Measurements from ENCODE around the gene FAM3D.

Gene FAM3D

GRCh38 chr3:58606693-58607092, 59.9 kb downstream of the FAM3D start:
- no peaks in the 10 kb centered on the region for H3K36me3 ChIP-seq (ENCODE audit: insufficient read depth, low read length)
- H3K9me3 ChIP-seq (ENCODE audit: low read length) = no peaks in the 10 kb centered on the region
- H3K27me3 ChIP-seq (ENCODE audit: control insufficient read depth in 1 of 2, insufficient read depth in 2 of 2, low read length in 2 of 2) = no peaks in the 10 kb centered on the region
- H3K4me3 ChIP-seq (ENCODE audit: low read depth in 1 of 2, low read length in 2 of 2) = no peak overlapping the region
- no peaks in the 10 kb centered on the region for H3K4me1 ChIP-seq (ENCODE audit: insufficient read depth, low read length)
- H3K9ac ChIP-seq (ENCODE audit: low read length) = no peak overlapping the region
- H3K27ac ChIP-seq (ENCODE audit: low read depth, low read length) = no peak overlapping the region

GRCh38 chr3:58604031-58604430, 62.5 kb downstream of the FAM3D start:
- Histone ChIP-seq H3K9me3 (ENCODE audit: low read length) (no peaks in the 10 kb centered on the region), H3K27ac (ENCODE audit: low read depth, low read length) (no peak overlapping the region), H3K4me3 (ENCODE audit: low read depth in 1 of 2, low read length in 2 of 2) (no peak overlapping the region), H3K36me3 (ENCODE audit: insufficient read depth, low read length) (no peaks in the 10 kb centered on the region), H3K9ac (ENCODE audit: low read length) (no peak overlapping the region), H3K4me1 (ENCODE audit: insufficient read depth, low read length) (no peaks in the 10 kb centered on the region), H3K27me3 (ENCODE audit: control insufficient read depth in 1 of 2, insufficient read depth in 2 of 2, low read length in 2 of 2) (no peaks in the 10 kb centered on the region)

GRCh38 chr3:58603606-58604005, 63.0 kb downstream of the FAM3D start:
- Histone ChIP-seq H3K27ac (ENCODE audit: low read depth, low read length) (no peak overlapping the region), H3K36me3 (ENCODE audit: insufficient read depth, low read length) (no peaks in the 10 kb centered on the region), H3K4me3 (ENCODE audit: low read depth in 1 of 2, low read length in 2 of 2) (no peak overlapping the region), H3K9me3 (ENCODE audit: low read length) (no peaks in the 10 kb centered on the region), H3K27me3 (ENCODE audit: control insufficient read depth in 1 of 2, insufficient read depth in 2 of 2, low read length in 2 of 2) (no peaks in the 10 kb centered on the region), H3K9ac (ENCODE audit: low read length) (no peak overlapping the region), H3K4me1 (ENCODE audit: insufficient read depth, low read length) (no peaks in the 10 kb centered on the region)

- Histone ChIP-seq H3K9me3 (ENCODE audit: low read length) (no peaks in the 10 kb centered on the region), H3K27me3 (ENCODE audit: control insufficient read depth in 1 of 2, insufficient read depth in 2 of 2, low read length in 2 of 2) (no peaks in the 10 kb centered on the region), H3K4me3 (ENCODE audit: low read depth in 1 of 2, low read length in 2 of 2) (no peak overlapping the region), H3K36me3 (ENCODE audit: insufficient read depth, low read length) (no peaks in the 10 kb centered on the region), H3K9ac (ENCODE audit: low read length) (no peak overlapping the region), H3K27ac (ENCODE audit: low read depth, low read length) (no peak overlapping the region), H3K4me1 (ENCODE audit: insufficient read depth, low read length) (no peaks in the 10 kb centered on the region)
Observed at GRCh38 chr3:58597770-58598310, 68.7 kb downstream of the FAM3D start.

- H3K4me3 ChIP-seq (ENCODE audit: low read depth in 1 of 2, low read length in 2 of 2) = no peak overlapping the region
- no peaks in the 10 kb centered on the region for H3K36me3 ChIP-seq (ENCODE audit: insufficient read depth, low read length)
- H3K27ac ChIP-seq (ENCODE audit: low read depth, low read length) = no peak overlapping the region
- no peak overlapping the region for H3K9ac ChIP-seq (ENCODE audit: low read length)
- H3K27me3 ChIP-seq (ENCODE audit: control insufficient read depth in 1 of 2, insufficient read depth in 2 of 2, low read length in 2 of 2) = no peaks in the 10 kb centered on the region
- H3K4me1 ChIP-seq (ENCODE audit: insufficient read depth, low read length) = no peaks in the 10 kb centered on the region
- no peaks in the 10 kb centered on the region for H3K9me3 ChIP-seq (ENCODE audit: low read length)
Observed at GRCh38 chr3:58596834-58597518, 69.6 kb downstream of the FAM3D start.

GRCh38 chr3:58594117-58594516, 72.5 kb downstream of the FAM3D start:
- Histone ChIP-seq H3K36me3 (ENCODE audit: insufficient read depth, low read length) (no peaks in the 10 kb centered on the region), H3K4me3 (ENCODE audit: low read depth in 1 of 2, low read length in 2 of 2) (no peak overlapping the region), H3K9ac (ENCODE audit: low read length) (no peak overlapping the region), H3K4me1 (ENCODE audit: insufficient read depth, low read length) (no peaks in the 10 kb centered on the region), H3K9me3 (ENCODE audit: low read length) (no peaks in the 10 kb centered on the region), H3K27ac (ENCODE audit: low read depth, low read length) (no peak overlapping the region), H3K27me3 (ENCODE audit: control insufficient read depth in 1 of 2, insufficient read depth in 2 of 2, low read length in 2 of 2) (no peaks in the 10 kb centered on the region)

- no peak overlapping the region for H3K9ac ChIP-seq (ENCODE audit: low read length)
- no peaks in the 10 kb centered on the region for H3K4me1 ChIP-seq (ENCODE audit: insufficient read depth, low read length)
- H3K4me3 ChIP-seq (ENCODE audit: low read depth in 1 of 2, low read length in 2 of 2) = no peak overlapping the region
- H3K36me3 ChIP-seq (ENCODE audit: insufficient read depth, low read length) = no peaks in the 10 kb centered on the region
- H3K27ac ChIP-seq (ENCODE audit: low read depth, low read length) = no peak overlapping the region
- no peaks in the 10 kb centered on the region for H3K9me3 ChIP-seq (ENCODE audit: low read length)
- peaks cover 6 to 11% of the 10 kb centered on the region in 2 donors for H3K27me3 ChIP-seq (ENCODE audit: control insufficient read depth in 1 of 2, insufficient read depth in 2 of 2, low read length in 2 of 2)
Observed at GRCh38 chr3:58591517-58592510, 74.8 kb downstream of the FAM3D start.

- Histone ChIP-seq H3K27ac (ENCODE audit: low read depth, low read length) (no peak overlapping the region), H3K36me3 (ENCODE audit: insufficient read depth, low read length) (no peaks in the 10 kb centered on the region), H3K9ac (ENCODE audit: low read length) (no peak overlapping the region), H3K27me3 (ENCODE audit: control insufficient read depth in 1 of 2, insufficient read depth in 2 of 2, low read length in 2 of 2) (peaks cover 7 to 21% of the 10 kb centered on the region in 2 donors), H3K4me3 (ENCODE audit: low read depth in 1 of 2, low read length in 2 of 2) (no peak overlapping the region), H3K4me1 (ENCODE audit: insufficient read depth, low read length) (peaks cover 8% of the 10 kb centered on the region), H3K9me3 (ENCODE audit: low read length) (no peaks in the 10 kb centered on the region)
Observed at GRCh38 chr3:58588030-58588614, 78.5 kb downstream of the FAM3D start.

GRCh38 chr3:58586776-58587192, 79.8 kb downstream of the FAM3D start:
- no peak overlapping the region for H3K9ac ChIP-seq (ENCODE audit: low read length)
- no peaks in the 10 kb centered on the region for H3K36me3 ChIP-seq (ENCODE audit: insufficient read depth, low read length)
- H3K9me3 ChIP-seq (ENCODE audit: low read length) = no peaks in the 10 kb centered on the region
- no peak overlapping the region for H3K27ac ChIP-seq (ENCODE audit: low read depth, low read length)
- peaks cover 8% of the 10 kb centered on the region for H3K4me1 ChIP-seq (ENCODE audit: insufficient read depth, low read length)
- H3K27me3 ChIP-seq (ENCODE audit: control insufficient read depth in 1 of 2, insufficient read depth in 2 of 2, low read length in 2 of 2) = peaks cover 7 to 21% of the 10 kb centered on the region in 2 donors
- no peak overlapping the region for H3K4me3 ChIP-seq (ENCODE audit: low read depth in 1 of 2, low read length in 2 of 2)

GRCh38 chr3:58585994-58586393, 80.6 kb downstream of the FAM3D start:
- H3K9me3 ChIP-seq (ENCODE audit: low read length) = no peaks in the 10 kb centered on the region
- peaks cover 7 to 21% of the 10 kb centered on the region in 2 donors for H3K27me3 ChIP-seq (ENCODE audit: control insufficient read depth in 1 of 2, insufficient read depth in 2 of 2, low read length in 2 of 2)
- H3K27ac ChIP-seq (ENCODE audit: low read depth, low read length) = peak overlapping the region; percentile 70
- no peaks in the 10 kb centered on the region for H3K36me3 ChIP-seq (ENCODE audit: insufficient read depth, low read length)
- H3K9ac ChIP-seq (ENCODE audit: low read length) = no peak overlapping the region
- H3K4me3 ChIP-seq (ENCODE audit: low read depth in 1 of 2, low read length in 2 of 2) = peak overlapping the region in 1 of 2 donors; percentile 93
- peaks cover 8% of the 10 kb centered on the region for H3K4me1 ChIP-seq (ENCODE audit: insufficient read depth, low read length)
